GM12878 (cell line): ENCODE results near the gene TPRN. TPM values are rescaled to one million over a fixed set of nuclear protein-coding genes. Genes with fewer than 3 reads are reported as not detected.
A peak's percentile ranks its signal among the peaks of the same experiment; 100 is the strongest.

Experiments
- ATAC-seq: fragments of 200-7000 bp; cut with Tn5 transposase; 3 replicates; pipeline ENCODE4 v1.9.1; 2020; ENCODE audit warnings: mild to moderate bottlenecking, moderate library complexity
- BruUV-seq: library from RNA; stranded (reverse); fragments of 400-500 nt; replicated peaks from 2 replicates; lab custom pipeline; 2021; lab: Mats Ljungman, UMichigan
- CTCF ChIA-PET: fragments of 300-600 bp; sonication (Branson Sonifier 250); formaldehyde crosslinking; extraction: SDS; loops from one replicate; lab custom pipeline; 2021; ENCODE audit warnings: inconsistent platforms; lab: Yijun Ruan, JAX
- POLR2A ChIA-PET: fragments of 350-600 bp; formaldehyde crosslinking; extraction: SDS; loops from one replicate; lab custom pipeline; 2021; ENCODE audit warnings: inconsistent platforms; lab: Charles Lee
- RAD21 ChIA-PET: fragments of 300-600 bp; sonication (Branson Sonifier 250); formaldehyde crosslinking; loops from one replicate; lab custom pipeline; 2023; ENCODE audit warnings: antibody characterized with exemption; ENCODE audit not compliant: unreplicated experiment; lab: Charles Lee
- SMC1A ChIA-PET: fragments of 300-600 bp; sonication (Branson Sonifier 250); formaldehyde crosslinking; loops from one replicate; lab custom pipeline; 2023; ENCODE audit not compliant: unreplicated experiment, uncharacterized antibody; lab: Charles Lee
- DNase-seq: peaks from one replicate; pipeline ENCODE4 v3.0.0-alpha.2; 2011; ENCODE audit warnings: low read depth, low spot score
- FAIRE-seq: peaks from 3 replicates; lab custom pipeline; 2011; peaks lifted over from hg19 to GRCh38; lab: Jason Lieb, UNC
- H2AFZ ChIP-seq: 2 replicates; pipeline ENCODE4 v1.6.0; 2011; ENCODE audit warnings: low read depth, low read length, control low read depth; ENCODE audit not compliant: control insufficient read depth
- H3K27ac ChIP-seq: 2 replicates; pipeline ENCODE4 v1.5.1; 2011; ENCODE audit warnings: control low read depth; ENCODE audit not compliant: control insufficient read depth, insufficient read depth
- H3K27me3 ChIP-seq, 2 experiments: replicated peaks in 1 of 2; 2 replicates each; pipeline versions ENCODE4 v1.6.0 to v1.6.1; 2011; ENCODE audit warnings: low read length in 1 of 2; ENCODE audit not compliant: control insufficient read depth in 2 of 2, insufficient read depth in 2 of 2
- H3K36me3 ChIP-seq, 2 experiments: 2 replicates each; pipeline ENCODE4 v1.5.1; 2011; ENCODE audit warnings: low read length in 1 of 2; ENCODE audit not compliant: control insufficient read depth in 2 of 2, insufficient read depth in 2 of 2
- H3K4me1 ChIP-seq: 2 replicates; pipeline ENCODE4 v1.6.1; 2011; ENCODE audit warnings: mild to moderate bottlenecking, low read length, moderate library complexity, mixed read lengths; ENCODE audit not compliant: control insufficient read depth, insufficient read depth
- H3K4me2 ChIP-seq: 2 replicates; pipeline ENCODE4 v1.6.0; 2011; ENCODE audit warnings: control low read depth; ENCODE audit not compliant: control insufficient read depth, insufficient read depth
- H3K4me3 ChIP-seq: fragments of 200-600 bp; sonication (generic); 2 replicates; pipeline ENCODE4 v1.5.1; 2016
- H3K79me2 ChIP-seq: 2 replicates; pipeline ENCODE4 v1.6.0; 2011; ENCODE audit warnings: low read length; ENCODE audit not compliant: control insufficient read depth, insufficient read depth
- H3K9ac ChIP-seq: 2 replicates; pipeline ENCODE4 v1.8.0; 2011; ENCODE audit warnings: low read length, control low read depth, mixed read lengths; ENCODE audit not compliant: control insufficient read depth, insufficient read depth
- H3K9me3 ChIP-seq: replicated peaks from 3 replicates; pipeline ENCODE4 v1.5.1; 2011; ENCODE audit warnings: mild to moderate bottlenecking, low read length; ENCODE audit not compliant: control insufficient read depth, insufficient read depth
- H4K20me1 ChIP-seq: 2 replicates; pipeline ENCODE4 v1.6.0; 2011; ENCODE audit not compliant: control insufficient read depth, insufficient read depth
- MYC ChIP-seq: IDR thresholded peaks from 2 replicates; pipeline ENCODE4 v1.6.1; 2011; ENCODE audit warnings: mild to moderate bottlenecking, low read length, moderate library complexity, inconsistent platforms; ENCODE audit not compliant: insufficient read depth, insufficient replicate concordance, insufficient read length, severe bottlenecking
- NR2C2 ChIP-seq: IDR thresholded peaks from 2 replicates; pipeline ENCODE4 v1.6.1; 2011; ENCODE audit warnings: borderline replicate concordance, low read depth; ENCODE audit not compliant: control insufficient read depth, insufficient read length
- POLR2A ChIP-seq: IDR thresholded peaks from 2 replicates; pipeline ENCODE4 v1.6.1; 2011; ENCODE audit warnings: low read depth, mild to moderate bottlenecking, low read length
- SP1 ChIP-seq: IDR thresholded peaks from one replicate; pipeline ENCODE4 v1.6.1; 2011; ENCODE audit warnings: low read depth, low read length
- SRF ChIP-seq, 2 experiments: IDR thresholded peaks; 2 replicates each; pipeline ENCODE4 v1.6.1; 2011; ENCODE audit warnings: low read depth in 2 of 2, low read length in 2 of 2, mild to moderate bottlenecking in 1 of 2, moderate library complexity in 1 of 2
- TCF7 ChIP-seq: IDR thresholded peaks from 2 replicates; pipeline ENCODE4 v1.6.1; 2014; ENCODE audit warnings: antibody characterized with exemption, borderline replicate concordance
- WGBS: methylation state at CpG from one replicate; pipeline ENCODE4 v1.1.6; 2016; ENCODE audit warnings: low lambda C conversion rate; ENCODE audit not compliant: insufficient replicate concordance, insufficient coverage; ENCODE audit errors: missing lambda C conversion rate; 5-methylcytosine and 5-hydroxymethylcytosine counted together
- in situ Hi-C: fragments of 300-500 bp; cut with MboI; formaldehyde crosslinking; loops from 9 replicates; pipeline ENCODE4 v1.14.3; 2018; ENCODE audit warnings: mixed read lengths
- intact Hi-C: fragments of 100-400 bp; cut with micrococcal nuclease; formaldehyde crosslinking; loops from one replicate; pipeline ENCODE4 v1.14.2; 2022; ENCODE audit not compliant: unreplicated experiment
- polyA plus RNA-seq, 11 experiments: library from polyadenylated mRNA; depleted of rRNA in 4 of 11; unstranded in 6 of 11; stranded (reverse) in 5 of 11; fragments of >200 nt; fragmentation: Nextera tagmentation in 4 of 11; fragmentation: Illumina TruSeq in 1 of 11; extraction: Ambion mirVana in 4 of 11; extraction: Trizol in 1 of 11; gene quantifications; 1 replicate in 1 of 11; 2 replicates in 10 of 11; pipeline versions ENCODE4 v1.2.1 to v1.2.3, GENCODE V29; 2011 to 2016; ENCODE audit warnings: inconsistent platforms in 2 of 11, missing spikeins in 2 of 11, low read depth in 1 of 11
- total RNA-seq, 4 experiments: library from RNA; depleted of rRNA in 3 of 4; stranded (reverse); fragments of >200 nt in 3 of 4; fragmentation: Illumina TruSeq in 1 of 4; extraction: Trizol in 1 of 4; gene quantifications; 2 replicates each; pipeline versions ENCODE4 v1.2.1 to v1.2.3, GENCODE V29; 2013 to 2021
- TF ChIP-seq, protein P1 (sequence below): fragments of 450-650 bp; IDR thresholded peaks from 2 replicates; pipeline ENCODE4 v1.6.1; 2017; ENCODE audit warnings: mild to moderate bottlenecking, moderate library complexity

The TPRN gene
- total and polyA plus RNA-seq, 10 of the 15 experiments (the other 5 are each of a cell fraction or from before 2014, with no cell fraction given) = 0.18 to 19.5 (median 3.1) TPM

DNA sequence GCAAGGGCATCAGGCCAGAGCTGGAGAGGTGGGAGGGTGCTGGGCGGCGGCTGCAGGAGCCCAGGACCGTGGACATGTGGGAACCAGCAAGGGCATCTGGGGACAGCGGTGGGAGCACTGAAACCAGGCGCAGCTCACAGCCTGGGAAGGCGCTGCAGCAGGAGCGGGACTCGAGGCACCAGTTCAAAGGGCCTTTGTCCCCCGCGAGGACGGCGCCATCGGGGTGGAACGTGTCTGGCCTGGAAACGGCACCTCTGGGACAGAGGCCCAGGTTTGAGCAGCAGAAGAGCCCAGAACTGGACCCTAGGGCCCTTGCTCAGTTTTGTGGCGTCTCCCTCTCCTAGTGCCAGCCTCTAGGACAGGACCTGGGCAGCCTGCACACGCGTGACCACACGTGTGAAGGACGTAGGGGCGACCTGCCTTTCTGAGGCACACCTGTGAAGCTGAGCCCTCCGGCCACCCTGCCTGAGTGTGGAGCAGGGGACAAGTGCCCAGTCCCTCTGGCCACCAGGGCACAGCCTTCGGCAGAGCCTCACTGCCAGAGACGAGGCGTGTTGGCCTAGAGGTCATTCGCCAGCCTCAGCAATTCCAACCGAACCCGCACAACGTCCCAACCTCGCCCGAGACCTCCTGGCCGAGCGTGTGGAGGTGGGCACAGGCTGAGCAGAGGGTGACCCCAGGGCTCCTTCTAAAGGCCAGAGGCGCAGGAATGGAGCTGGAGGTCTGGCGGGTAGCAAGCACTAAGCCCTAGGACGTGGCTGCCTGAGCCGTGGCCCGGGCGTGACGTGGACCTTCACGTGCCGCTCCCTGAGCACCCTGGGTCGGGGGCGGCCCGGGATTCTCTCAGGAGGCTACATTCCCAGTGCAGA lies 26.5 kb downstream of the TPRN start:
- POLR2A ChIA-PET = interaction anchor here (1.0 to 1.2 kb wide), 2 partner anchors 17 to 23 kb away, joined by 3 to 5 read pairs; no protein-coding TSS in a partner anchor
- no peaks in the 10 kb centered on the region for H3K36me3 ChIP-seq
- no peak for TF ChIP-seq MYC
- TF ChIP-seq, protein P1, sequence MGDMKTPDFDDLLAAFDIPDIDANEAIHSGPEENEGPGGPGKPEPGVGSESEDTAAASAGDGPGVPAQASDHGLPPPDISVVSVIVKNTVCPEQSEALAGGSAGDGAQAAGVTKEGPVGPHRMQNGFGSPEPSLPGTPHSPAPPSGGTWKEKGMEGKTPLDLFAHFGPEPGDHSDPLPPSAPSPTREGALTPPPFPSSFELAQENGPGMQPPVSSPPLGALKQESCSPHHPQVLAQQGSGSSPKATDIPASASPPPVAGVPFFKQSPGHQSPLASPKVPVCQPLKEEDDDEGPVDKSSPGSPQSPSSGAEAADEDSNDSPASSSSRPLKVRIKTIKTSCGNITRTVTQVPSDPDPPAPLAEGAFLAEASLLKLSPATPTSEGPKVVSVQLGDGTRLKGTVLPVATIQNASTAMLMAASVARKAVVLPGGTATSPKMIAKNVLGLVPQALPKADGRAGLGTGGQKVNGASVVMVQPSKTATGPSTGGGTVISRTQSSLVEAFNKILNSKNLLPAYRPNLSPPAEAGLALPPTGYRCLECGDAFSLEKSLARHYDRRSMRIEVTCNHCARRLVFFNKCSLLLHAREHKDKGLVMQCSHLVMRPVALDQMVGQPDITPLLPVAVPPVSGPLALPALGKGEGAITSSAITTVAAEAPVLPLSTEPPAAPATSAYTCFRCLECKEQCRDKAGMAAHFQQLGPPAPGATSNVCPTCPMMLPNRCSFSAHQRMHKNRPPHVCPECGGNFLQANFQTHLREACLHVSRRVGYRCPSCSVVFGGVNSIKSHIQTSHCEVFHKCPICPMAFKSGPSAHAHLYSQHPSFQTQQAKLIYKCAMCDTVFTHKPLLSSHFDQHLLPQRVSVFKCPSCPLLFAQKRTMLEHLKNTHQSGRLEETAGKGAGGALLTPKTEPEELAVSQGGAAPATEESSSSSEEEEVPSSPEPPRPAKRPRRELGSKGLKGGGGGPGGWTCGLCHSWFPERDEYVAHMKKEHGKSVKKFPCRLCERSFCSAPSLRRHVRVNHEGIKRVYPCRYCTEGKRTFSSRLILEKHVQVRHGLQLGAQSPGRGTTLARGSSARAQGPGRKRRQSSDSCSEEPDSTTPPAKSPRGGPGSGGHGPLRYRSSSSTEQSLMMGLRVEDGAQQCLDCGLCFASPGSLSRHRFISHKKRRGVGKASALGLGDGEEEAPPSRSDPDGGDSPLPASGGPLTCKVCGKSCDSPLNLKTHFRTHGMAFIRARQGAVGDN = no peak
- TF ChIP-seq POLR2A = peak; percentile 65
- no peak for TF ChIP-seq SRF (IDR thresholded peaks at IDR 0.05; ENCODE audit: low read depth in 2 of 2, low read length in 2 of 2)
- no peak for TF ChIP-seq NR2C2
- TF ChIP-seq TCF7 = no peak
- TF ChIP-seq SP1 = no peak
- intact Hi-C loops (no loop called here), in situ Hi-C loops (no loop called here)
- RAD21 ChIA-PET = interaction anchor here (0.8 kb wide), 1 partner anchor 14 kb away, joined by 3 read pairs; the partner anchor contains the start of genes ANAPC2 and SSNA1
- H2AFZ ChIP-seq = no peak overlapping the region
- no peaks in the 10 kb centered on the region for H3K79me2 ChIP-seq
- CTCF ChIA-PET = interaction anchor here (1.1 to 2.4 kb wide), 3 partner anchors 44 to 78 kb away, joined by 3 to 13 read pairs (median 4); no protein-coding TSS in a partner anchor
- no peak overlapping the region for H3K4me3 ChIP-seq
- FAIRE-seq = no peak
- no TSS peak for BruUV-seq
- H3K9me3 ChIP-seq = no peaks in the 10 kb centered on the region
- ATAC-seq = no peak
- H4K20me1 ChIP-seq = no peaks in the 10 kb centered on the region
- SMC1A ChIA-PET = no interaction called here
- DNase-seq = no peak
- 65% methylated on average over 45 of the region's 45 CpGs for WGBS
- H3K9ac ChIP-seq = no peak overlapping the region
- H3K4me1 ChIP-seq = peaks cover 8% of the 10 kb centered on the region; the same call in 1 of the 2 replicates
- no peak overlapping the region for H3K4me2 ChIP-seq
- H3K27ac ChIP-seq = no peak overlapping the region
- H3K27me3 ChIP-seq = peaks cover 0 to 3% of the 10 kb centered on the region in 2 experiments; a peak in 2 of 4 replicates
